Measurements from ENCODE around the gene DCHS2. TPM values are rescaled to one million over a fixed set of nuclear protein-coding genes. Genes with fewer than 3 reads are reported as not detected.

Gene DCHS2
- total and polyA plus RNA-seq, 2 of the 8 experiments (the other 6 are each of a cell fraction or from before 2014, with no cell fraction given): 0.54 to 2.6 TPM

DNA sequence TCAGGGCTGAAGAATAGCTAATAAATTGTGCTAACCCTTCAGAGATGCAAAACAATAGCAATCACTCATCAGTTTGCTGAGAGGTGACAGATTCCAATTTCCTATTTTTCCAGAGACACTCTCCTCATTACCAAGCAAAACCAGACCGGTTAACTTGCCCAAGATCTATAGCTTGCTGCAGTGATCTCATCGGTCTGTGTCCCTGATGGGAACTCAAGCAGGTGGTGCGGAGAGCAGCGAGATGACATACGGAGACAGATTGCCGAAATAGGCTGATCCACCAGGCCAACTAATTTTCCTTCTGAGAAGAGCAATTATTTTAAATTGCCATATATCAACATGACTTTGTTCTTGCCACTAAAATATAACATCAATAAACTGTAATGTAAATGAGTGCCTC is 10.5 kb upstream of the DCHS2 start:
- Histone ChIP-seq H3K9me3 (ENCODE audit: insufficient read depth in 2 of 2, low read depth in 1 of 2, low read length in 1 of 2) (no peaks in the 10 kb centered on the region), H3K27me3 (replicated peaks in 1 of 4; ENCODE audit: control insufficient read depth in 3 of 4, extremely low read depth in 1 of 4, insufficient read depth in 3 of 4, low read length in 3 of 4) (no peaks in the 10 kb centered on the region), H3K14ac (ENCODE audit: insufficient read length) (no peak overlapping the region), H2AK5ac (ENCODE audit: low read depth, low read length) (no peak overlapping the region), H3K4ac (replicated peaks; ENCODE audit: insufficient read length, low read depth, low read length) (no peak overlapping the region), H2BK20ac (ENCODE audit: low read length) (no peak overlapping the region), H2AFZ (ENCODE audit: low read length) (no peak overlapping the region), H2BK120ac (replicated peaks; ENCODE audit: low read depth, low read length) (no peak overlapping the region), H3K18ac (ENCODE audit: extremely low read depth, low read length) (no peak overlapping the region), H3K4me1 (replicated peaks in 1 of 4; ENCODE audit: control insufficient read depth in 3 of 4, insufficient read depth in 4 of 4, low read length in 3 of 4) (no peaks in the 10 kb centered on the region; a peak in 1 of 7 replicates), H2BK15ac (ENCODE audit: low read length) (no peak overlapping the region), H2BK5ac (ENCODE audit: low read depth, low read length) (no peak overlapping the region), H3K27ac (ENCODE audit: low read depth, low read length) (no peak overlapping the region), H4K5ac (ENCODE audit: insufficient read length, low read depth, low read length) (no peak overlapping the region), H4K91ac (replicated peaks; ENCODE audit: insufficient read length, low read length) (no peak overlapping the region), H3K4me2 (ENCODE audit: insufficient read depth in 1 of 2, low read depth in 2 of 2, low read length in 2 of 2) (no peak overlapping the region), H4K20me1 (replicated peaks in 1 of 2; ENCODE audit: control insufficient read depth in 1 of 2, insufficient read depth in 2 of 2, low read length in 2 of 2) (no peaks in the 10 kb centered on the region), H3K9ac (replicated peaks in 1 of 4; ENCODE audit: extremely low read depth in 1 of 4, low read depth in 3 of 4, low read length in 3 of 4) (no peak overlapping the region), H2BK12ac (ENCODE audit: low read depth, low read length) (no peak overlapping the region), H3K23ac (ENCODE audit: insufficient read length) (no peak overlapping the region), H3K36me3 (ENCODE audit: control insufficient read depth in 2 of 4, insufficient read depth in 4 of 4, low read length in 3 of 4) (no peaks in the 10 kb centered on the region), H3K23me2 (ENCODE audit: low read depth, low read length) (no peaks in the 10 kb centered on the region), H3K79me1 (ENCODE audit: low read depth, low read length) (no peaks in the 10 kb centered on the region), H4K8ac (ENCODE audit: extremely low read depth, insufficient read depth, low read length) (no peak overlapping the region), H3K4me3 (ENCODE audit: extremely low read depth in 1 of 4, insufficient read depth in 2 of 4, low read depth in 3 of 4, low read length in 4 of 4) (no peak overlapping the region), H3K79me2 (ENCODE audit: control insufficient read depth in 1 of 2, insufficient read depth in 2 of 2, low read length in 2 of 2) (no peaks in the 10 kb centered on the region), H3K56ac (replicated peaks; ENCODE audit: insufficient read length, low read depth, low read length) (no peak overlapping the region)
- FAIRE-seq (no peak), DNase-seq (ENCODE audit: low read depth in 1 of 2, low spot score in 2 of 2) (no peak)
- CTCF ChIA-PET (ENCODE audit: partially characterized antibody): interaction anchor here (0.6 to 9.6 kb wide), 15 partner anchors 8 to 850 kb away, joined by 3 to 97 read pairs (median 3); partner anchors contain the start of gene DCHS2
- WGBS, 2 experiments (ENCODE audit: extremely low coverage in 1 of 2, insufficient coverage in 1 of 2, insufficient read length in 1 of 2, insufficient replicate concordance in 2 of 2, low coverage in 1 of 2, low lambda C conversion rate in 2 of 2, missing lambda C conversion rate in 1 of 2): 88% methylated on average over 6 of the region's 6 CpGs; no CpG with 5 or more reads in 1 of the 2 experiments
- POLR2A ChIA-PET (ENCODE audit: partially characterized antibody): interaction anchor here (1.3 kb wide), 1 partner anchor 11 kb away, joined by 5 read pairs; the partner anchor contains the start of gene DCHS2
- TF ChIP-seq SP1 (IDR thresholded peaks at IDR 0.05; ENCODE audit: low read depth, low read length) (no peak), HDAC2 (IDR thresholded peaks at IDR 0.05; ENCODE audit: borderline replicate concordance in 1 of 2, low read depth in 2 of 2, low read length in 2 of 2) (no peak), JUND (IDR thresholded peaks at IDR 0.05; ENCODE audit: low read length) (no peak), CEBPB (IDR thresholded peaks at IDR 0.05; ENCODE audit: low read depth, low read length) (no peak), CBX8 (IDR thresholded peaks at IDR 0.05; ENCODE audit: borderline replicate concordance, low read depth, low read length) (no peak), SRF (IDR thresholded peaks at IDR 0.05; ENCODE audit: low read depth, low read length) (no peak), SIRT6 (IDR thresholded peaks at IDR 0.05; ENCODE audit: low read length) (no peak), RNF2 (IDR thresholded peaks at IDR 0.05; ENCODE audit: borderline replicate concordance, low read depth, low read length, missing control alignments, poor library complexity, severe bottlenecking) (no peak), SAP30 (IDR thresholded peaks at IDR 0.05; ENCODE audit: insufficient read depth, insufficient replicate concordance, low read length) (no peak), CHD2 (IDR thresholded peaks at IDR 0.05; ENCODE audit: low read length) (no peak), RBBP5 (IDR thresholded peaks at IDR 0.05; ENCODE audit: borderline replicate concordance, low read depth, low read length) (no peak)
- TF ChIP-seq, protein P1, sequence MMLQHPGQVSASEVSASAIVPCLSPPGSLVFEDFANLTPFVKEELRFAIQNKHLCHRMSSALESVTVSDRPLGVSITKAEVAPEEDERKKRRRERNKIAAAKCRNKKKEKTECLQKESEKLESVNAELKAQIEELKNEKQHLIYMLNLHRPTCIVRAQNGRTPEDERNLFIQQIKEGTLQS (IDR thresholded peaks at IDR 0.05; ENCODE audit: insufficient read depth, low read depth, low read length): no peak

All from H1 (cell line).